HTR-8/SVneo (cell line): ENCODE data around the gene APBA2.

Experiments
- DNase-seq: peaks from one replicate; pipeline ENCODE4 v3.0.0; 2011; ENCODE audit warnings: low spot score, mixed read lengths; ENCODE audit not compliant: insufficient read length
- FAIRE-seq: peaks from 2 replicates; lab custom pipeline; 2011; peaks lifted over from hg19 to GRCh38; lab: Jason Lieb, UNC

Gene APBA2

DNA sequence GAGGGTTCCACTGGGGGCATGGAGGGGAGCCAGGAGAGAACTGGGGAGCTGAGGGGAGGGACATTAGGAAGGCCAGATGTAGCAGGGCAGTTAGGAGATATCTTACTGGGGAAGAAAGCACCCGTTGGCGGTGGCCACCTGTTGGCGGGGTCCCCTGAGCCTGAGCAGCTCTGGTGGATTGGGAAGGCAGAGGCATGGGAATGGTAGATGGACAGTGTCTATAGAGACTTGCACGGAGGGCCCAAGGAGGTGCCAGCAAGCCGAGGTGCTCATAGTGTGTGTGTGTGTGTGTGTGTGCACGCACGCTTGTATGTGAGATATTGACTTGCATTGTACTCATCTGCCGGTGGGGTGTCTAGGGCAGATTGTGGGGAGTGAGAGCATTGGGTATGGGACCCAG is 179.0 kb downstream of the APBA2 start:
- no peak for FAIRE-seq
- DNase-seq: no peak

DNA sequence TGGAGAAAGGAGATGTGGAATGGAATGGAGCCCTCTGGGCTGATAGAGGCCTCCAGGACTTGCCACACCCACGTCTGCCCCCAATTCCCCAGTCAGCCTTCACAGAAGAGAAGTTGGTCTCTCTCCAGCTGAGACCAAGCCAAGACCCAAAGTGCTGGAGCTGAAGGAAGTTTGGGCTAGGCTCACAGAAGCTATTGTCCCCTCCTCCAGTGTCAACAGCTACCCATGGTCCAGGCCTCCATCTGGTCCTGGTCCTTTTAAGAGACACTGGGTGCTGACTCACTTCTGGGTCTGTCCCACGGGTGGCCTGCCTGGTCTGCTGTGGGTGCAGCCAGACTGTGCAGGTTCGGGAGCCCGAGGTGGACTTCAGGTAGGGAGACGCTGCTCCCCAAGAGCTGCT is 179.8 kb downstream of the APBA2 start:
- no peak for FAIRE-seq
- DNase-seq: no peak

DNA sequence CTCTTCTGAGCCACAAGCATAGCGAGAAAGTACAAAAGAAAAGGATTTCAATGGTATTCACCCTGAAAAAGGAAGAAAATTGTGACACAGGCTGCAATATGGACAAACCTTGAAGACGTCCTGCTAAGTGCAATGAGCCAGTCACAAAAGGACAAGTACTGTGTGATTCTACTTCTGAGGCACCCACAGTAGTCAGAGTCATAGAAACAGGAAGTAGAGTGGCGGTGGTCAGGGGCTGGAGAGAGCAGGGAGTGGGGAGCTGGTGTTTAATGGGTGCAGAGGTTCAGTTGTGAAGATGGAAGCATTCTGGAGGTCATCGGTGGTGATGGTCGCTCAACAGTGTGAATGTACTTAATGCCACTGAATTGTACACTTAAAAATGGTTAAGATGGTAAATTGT is 180.5 kb downstream of the APBA2 start:
- no peak for DNase-seq
- no peak for FAIRE-seq

DNA sequence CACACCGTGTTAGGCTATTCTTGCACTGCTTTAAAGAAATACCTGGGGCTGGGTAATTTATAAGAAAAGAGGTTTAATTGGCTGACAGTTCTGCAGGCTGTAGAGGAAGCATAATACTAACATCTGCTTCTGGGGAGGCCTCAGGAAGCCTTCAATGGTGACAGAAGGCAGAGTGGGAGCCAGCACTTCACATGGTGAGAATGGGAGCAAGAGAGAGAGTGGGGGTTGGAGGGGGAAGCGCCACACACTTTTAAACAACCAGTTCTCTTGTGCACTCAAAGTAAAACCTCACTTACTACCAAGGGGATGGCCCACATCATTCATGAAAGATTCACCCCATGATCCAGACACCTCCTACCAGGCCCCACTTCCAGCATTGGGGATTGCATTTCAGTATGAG is 181.1 kb downstream of the APBA2 start:
- no peak for DNase-seq
- FAIRE-seq: no peak

- FAIRE-seq: no peak
- no peak for DNase-seq
Measured at GRCh38 chr15:29067949-29068348, 182.2 kb downstream of the APBA2 start.

- DNase-seq: no peak
Measured at GRCh38 chr15:29070471-29071231, 184.9 kb downstream of the APBA2 start.

GRCh38 chr15:29071232-29071881 is 185.6 kb downstream of the APBA2 start:
- FAIRE-seq (no peak), DNase-seq (no peak)

More at GRCh38 chr15:29070471-29071231, 184.9 kb downstream of the APBA2 start:
- FAIRE-seq: no peak

GRCh38 chr15:29071882-29072273 is 186.1 kb downstream of the APBA2 start:
- DNase-seq: no peak
- no peak for FAIRE-seq

- no peak for FAIRE-seq
Measured at GRCh38 chr15:29072444-29072843, 186.7 kb downstream of the APBA2 start.

GRCh38 chr15:29074045-29074444 is 188.3 kb downstream of the APBA2 start:
- DNase-seq (no peak), FAIRE-seq (no peak)

More at GRCh38 chr15:29072444-29072843, 186.7 kb downstream of the APBA2 start:
- no peak for DNase-seq

DNA sequence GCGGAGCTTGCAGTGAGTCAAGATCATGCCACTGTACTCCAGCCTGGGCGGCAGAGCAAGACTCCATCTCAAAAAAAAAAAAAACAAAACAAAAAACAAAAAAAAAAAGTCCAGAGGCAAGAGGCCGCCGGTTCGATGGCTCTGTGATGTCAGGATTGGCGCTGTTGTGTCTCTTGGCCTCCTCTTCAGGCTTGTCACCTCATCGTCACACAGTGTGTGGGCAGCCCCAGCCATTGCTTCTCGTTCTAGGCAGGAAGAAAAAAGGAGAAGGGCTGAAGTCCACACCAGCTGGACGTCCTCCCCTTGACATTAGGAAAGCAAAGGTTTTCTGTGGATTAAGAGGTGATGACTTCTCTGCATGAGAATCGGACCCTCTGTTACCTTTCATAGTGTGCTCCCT is 192.8 kb downstream of the APBA2 start:
- DNase-seq: no peak
- no peak for FAIRE-seq

DNA sequence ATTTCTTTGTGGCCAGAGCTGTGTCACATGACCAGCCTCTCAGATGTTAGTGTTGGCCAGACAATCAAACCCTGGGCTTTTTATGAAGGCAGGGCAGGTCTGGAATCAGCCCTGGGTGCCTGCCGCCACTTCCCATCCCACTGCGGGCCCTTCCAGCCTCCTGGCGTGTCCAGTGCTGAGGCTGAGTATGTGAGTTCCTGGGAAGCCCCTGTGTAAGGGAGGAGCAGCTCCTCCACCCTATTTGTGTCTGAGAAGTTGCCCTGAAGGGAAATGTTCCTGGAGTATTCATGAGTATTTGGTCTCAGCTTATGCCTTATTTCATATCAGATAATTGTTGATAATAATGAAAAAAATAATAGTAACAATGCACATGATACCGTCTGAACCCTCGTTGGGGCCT is 193.7 kb downstream of the APBA2 start:
- no peak for FAIRE-seq
- no peak for DNase-seq

GRCh38 chr15:29081781-29082180 is 196.0 kb downstream of the APBA2 start:
- DNase-seq: no peak
- FAIRE-seq: no peak

DNA sequence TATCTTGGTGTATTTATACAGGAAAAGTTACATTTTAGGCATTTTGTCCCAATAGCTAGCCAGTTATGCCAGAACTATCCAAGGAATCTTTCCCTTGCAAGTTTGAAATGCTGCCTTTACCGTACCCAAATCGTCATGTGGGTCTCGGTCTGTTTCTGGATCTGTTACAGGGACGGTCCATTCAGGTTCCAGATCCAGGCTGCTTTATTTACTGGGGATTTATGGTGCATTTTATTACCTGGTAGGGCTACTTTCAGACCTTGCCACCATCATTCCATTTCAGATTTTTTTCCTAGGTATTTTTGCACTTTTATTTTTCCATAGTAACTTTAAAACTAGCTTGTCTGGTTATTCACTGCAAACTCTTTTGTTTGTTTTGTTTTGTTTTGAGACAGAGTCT is 197.4 kb downstream of the APBA2 start:
- no peak for FAIRE-seq

DNA sequence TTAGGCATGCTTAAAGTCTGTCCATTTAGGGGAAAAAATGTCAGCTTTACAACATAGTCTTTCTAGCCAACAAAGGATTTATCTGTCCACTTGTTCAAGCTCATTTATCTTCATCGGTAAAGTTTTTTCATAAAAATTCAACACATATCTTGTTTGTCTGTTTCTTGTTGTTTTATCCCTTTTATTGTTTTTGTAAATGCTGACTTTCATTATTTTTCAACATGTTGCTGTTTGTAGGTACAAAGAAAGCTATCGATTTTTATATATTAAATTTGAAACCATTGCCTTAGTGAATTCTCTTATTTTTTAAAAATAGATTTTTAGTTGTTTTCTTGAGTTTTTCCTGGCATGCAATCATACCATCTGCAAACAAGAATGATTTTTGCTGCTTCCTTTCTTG is 198.1 kb downstream of the APBA2 start:
- FAIRE-seq: no peak

More for the DNA sequence above, 197.4 kb downstream of the APBA2 start:
- DNase-seq: no peak

GRCh38 chr15:29086001-29086400 is 200.2 kb downstream of the APBA2 start:
- DNase-seq: no peak
- no peak for FAIRE-seq

More for the DNA sequence above, 198.1 kb downstream of the APBA2 start:
- no peak for DNase-seq

GRCh38 chr15:29086891-29087290 is 201.1 kb downstream of the APBA2 start:
- DNase-seq (no peak), FAIRE-seq (no peak)

GRCh38 chr15:29087521-29088285 is 201.9 kb downstream of the APBA2 start:
- no peak for FAIRE-seq

DNA sequence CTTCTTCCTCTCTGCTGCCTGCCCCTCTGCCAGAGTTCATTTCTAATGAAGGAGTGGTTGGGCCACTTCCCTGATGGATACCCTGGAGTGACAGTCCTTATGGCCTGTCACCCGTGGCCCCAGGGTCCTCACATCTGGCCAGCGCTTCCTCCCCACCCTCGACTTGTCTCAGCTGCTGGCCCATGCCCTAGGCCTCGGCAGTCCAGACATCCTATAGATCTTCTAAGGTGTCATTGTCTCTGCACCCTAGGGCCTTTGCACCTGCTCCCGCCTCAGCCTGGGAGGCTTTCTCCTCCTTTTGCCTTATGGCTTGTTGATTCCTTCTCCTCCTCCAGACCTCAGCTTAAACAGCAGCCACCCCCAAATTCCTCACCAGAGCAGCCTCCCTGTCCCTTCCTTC is 202.9 kb downstream of the APBA2 start:
- DNase-seq (no peak), FAIRE-seq (no peak)

More at GRCh38 chr15:29087521-29088285, 201.9 kb downstream of the APBA2 start:
- no peak for DNase-seq

DNA sequence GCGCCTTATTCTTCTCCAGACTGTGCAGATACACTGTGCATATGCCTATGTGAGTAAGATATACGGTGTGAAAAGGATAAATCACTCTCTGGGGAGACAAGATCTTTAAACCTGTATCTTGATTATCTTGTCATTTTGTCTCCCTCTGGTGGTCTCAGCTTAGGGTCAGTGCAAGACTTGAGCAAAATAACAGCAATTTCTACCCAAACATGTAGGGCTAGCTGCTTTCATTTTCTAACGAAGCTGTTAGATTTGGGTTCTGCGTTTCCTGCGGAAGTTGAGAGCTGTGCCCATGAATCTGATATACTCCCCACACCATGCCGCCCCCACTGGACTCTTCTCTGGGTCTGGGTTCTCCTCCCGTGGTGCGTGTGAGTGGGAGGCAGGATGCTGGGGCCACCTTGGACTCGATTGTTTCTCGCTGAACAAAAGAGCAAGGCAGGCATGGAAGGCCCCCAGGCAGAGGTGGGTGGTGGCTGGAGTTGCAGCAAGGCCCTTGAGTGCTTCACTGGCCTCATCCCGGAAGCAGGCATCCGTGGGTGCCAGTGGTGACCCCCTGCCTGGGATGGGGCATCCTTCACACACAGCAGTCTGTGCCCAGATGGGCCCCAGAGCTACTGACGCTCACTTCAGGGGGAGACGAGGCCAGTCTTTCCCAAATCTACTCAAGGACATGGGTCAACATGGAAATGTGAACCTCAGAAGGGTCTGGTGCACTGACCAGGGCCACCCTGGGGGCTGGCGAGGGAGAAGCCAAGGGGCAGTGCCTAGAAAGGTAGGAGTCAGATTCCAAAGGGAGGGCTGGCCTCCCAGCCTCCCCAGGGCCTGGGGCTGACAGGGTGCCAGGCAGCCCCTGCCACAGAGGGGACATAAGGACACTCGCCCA is 204.2 kb downstream of the APBA2 start:
- DNase-seq (peak; percentile 13), FAIRE-seq (no peak)
